HepG2 (cell line): Measurements from ENCODE around the gene PTCH1. TPM values are rescaled to one million over a fixed set of nuclear protein-coding genes. Genes with fewer than 3 reads are reported as not detected.

Source experiments
- ARNTL ChIP-seq: sonication (generic); formaldehyde crosslinking; IDR thresholded peaks from 2 replicates; pipeline ENCODE4 v1.4.0; 2020; ENCODE audit warnings: mild to moderate bottlenecking, missing genetic modification reagents
- ASH2L ChIP-seq: fragments of 300-600, 200-600 bp; sonication (generic); IDR thresholded peaks from 2 replicates; pipeline ENCODE4 v1.7.0; 2017; ENCODE audit warnings: low read depth, mild to moderate bottlenecking, moderate library complexity, mixed read lengths, low read length; ENCODE audit not compliant: insufficient read length
- ELF4 ChIP-seq: sonication (generic); formaldehyde crosslinking; IDR thresholded peaks from 2 replicates; pipeline ENCODE4 v1.5.0; 2020; ENCODE audit warnings: missing genetic modification reagents, mild to moderate bottlenecking, moderate library complexity, borderline replicate concordance
- EZH2 ChIP-seq: conservative IDR thresholded peaks from 2 replicates; pipeline ENCODE4 v1.6.1; 2012; ENCODE audit warnings: mild to moderate bottlenecking, low read depth, low read length, moderate library complexity
- FOXK1 ChIP-seq: sonication (generic); formaldehyde crosslinking; IDR thresholded peaks from 2 replicates; pipeline ENCODE4 v1.4.0; 2020; ENCODE audit warnings: low read depth, missing genetic modification reagents, borderline replicate concordance
- HHEX ChIP-seq: IDR thresholded peaks from 2 replicates; pipeline ENCODE4 v1.6.1; 2016; ENCODE audit warnings: control low read depth
- HMGXB3 ChIP-seq: sonication (generic); formaldehyde crosslinking; IDR thresholded peaks from 2 replicates; pipeline ENCODE4 v1.4.0; 2020; ENCODE audit warnings: missing genetic modification reagents, borderline replicate concordance
- HNRNPK ChIP-seq: fragments of 200-400 bp; formaldehyde crosslinking; IDR thresholded peaks from 2 replicates; pipeline ENCODE4 v1.6.1; 2018; ENCODE audit warnings: low read length, low read depth, moderate library complexity, mild to moderate bottlenecking; ENCODE audit not compliant: poor library complexity, severe bottlenecking
- HOXA7 ChIP-seq: sonication (generic); formaldehyde crosslinking; IDR thresholded peaks from 2 replicates; pipeline ENCODE4 v1.8.1; 2022; ENCODE audit warnings: mild to moderate bottlenecking, missing genetic modification reagents, moderate library complexity
- ISL2 ChIP-seq: sonication (generic); formaldehyde crosslinking; IDR thresholded peaks from 2 replicates; pipeline ENCODE4 v1.5.0; 2020; ENCODE audit warnings: missing genetic modification reagents
- SAP130 ChIP-seq: IDR thresholded peaks from 2 replicates; pipeline ENCODE4 v1.6.1; 2016; ENCODE audit warnings: low read depth
- SNAPC5 ChIP-seq: sonication (generic); formaldehyde crosslinking; IDR thresholded peaks from 2 replicates; pipeline ENCODE4 v1.8.1; 2023; ENCODE audit warnings: mild to moderate bottlenecking, missing genetic modification reagents, borderline replicate concordance
- SOX13 ChIP-seq, 3 experiments: fragments of 450-650 bp in 1 of 3; sonication (generic) in 1 of 3; formaldehyde crosslinking in 1 of 3; IDR thresholded peaks in 2 of 3; conservative IDR thresholded peaks in 1 of 3; 2 replicates each; pipeline versions ENCODE4 v1.5.0 to v1.6.1; 2016 to 2020; ENCODE audit warnings: antibody characterized with exemption in 1 of 3, mild to moderate bottlenecking in 1 of 3, missing compliant biosample characterization in 1 of 3, missing genetic modification reagents in 1 of 3, moderate library complexity in 1 of 3
- THAP11 ChIP-seq: IDR thresholded peaks from 2 replicates; pipeline ENCODE4 v1.6.1; 2016; ENCODE audit warnings: missing biosample characterization, missing genetic modification reagents
- ZNF136 ChIP-seq: sonication (generic); formaldehyde crosslinking; IDR thresholded peaks from 2 replicates; pipeline ENCODE4 v1.8.1; 2022; ENCODE audit warnings: low read depth, mild to moderate bottlenecking, moderate library complexity, missing genetic modification reagents
- ZNF331 ChIP-seq: sonication (generic); formaldehyde crosslinking; IDR thresholded peaks from 2 replicates; pipeline ENCODE4 v1.4.0; 2020; ENCODE audit warnings: missing genetic modification reagents
- polyA plus RNA-seq, 8 experiments: library from polyadenylated mRNA; depleted of rRNA in 3 of 8; stranded (reverse) in 7 of 8; unstranded in 1 of 8; fragments of >200 nt; fragmentation: Illumina TruSeq in 4 of 8; extraction: Trizol in 4 of 8; gene quantifications; 2 replicates each; pipeline versions ENCODE4 v1.2.1 to v1.2.3, GENCODE V29; 2011 to 2016; ENCODE audit warnings: low read depth in 4 of 8, missing spikeins in 1 of 8, mixed read lengths in 1 of 8; ENCODE audit not compliant: insufficient read depth in 1 of 8
- total RNA-seq, 5 experiments: library from RNA; depleted of rRNA; stranded (reverse); fragments of >200 nt; fragmentation: Illumina TruSeq; extraction: Trizol; gene quantifications; 2 replicates each; pipeline ENCODE4 v1.2.3, GENCODE V29; 2016; ENCODE audit warnings: low read depth in 1 of 5
- TF ChIP-seq, protein P1 (sequence below): IDR thresholded peaks from 2 replicates; pipeline ENCODE4 v1.6.1; 2016; ENCODE audit warnings: control low read depth
- TF ChIP-seq, protein P2 (sequence below): sonication (generic); IDR thresholded peaks from 2 replicates; pipeline ENCODE4 v1.6.1; 2016; ENCODE audit warnings: low read depth, borderline replicate concordance
- TF ChIP-seq, protein P3 (sequence below), 2 experiments: sonication (generic) in 1 of 2; formaldehyde crosslinking in 1 of 2; IDR thresholded peaks; 2 replicates each; pipeline versions ENCODE4 v1.5.1 to v1.6.1; 2011 to 2020; ENCODE audit warnings: borderline replicate concordance in 1 of 2, low read depth in 1 of 2, low read length in 1 of 2, mild to moderate bottlenecking in 1 of 2, missing genetic modification reagents in 1 of 2, moderate library complexity in 1 of 2

PTCH1 gene
- total and polyA plus RNA-seq, 2 of the 13 experiments (the other 11 are each of a cell fraction or from before 2014, with no cell fraction given) = 2.8 to 3.9 TPM

GRCh38 chr9:95516734-95517558, at the start of gene PTCH1 (continued):
- TF ChIP-seq, protein P1, sequence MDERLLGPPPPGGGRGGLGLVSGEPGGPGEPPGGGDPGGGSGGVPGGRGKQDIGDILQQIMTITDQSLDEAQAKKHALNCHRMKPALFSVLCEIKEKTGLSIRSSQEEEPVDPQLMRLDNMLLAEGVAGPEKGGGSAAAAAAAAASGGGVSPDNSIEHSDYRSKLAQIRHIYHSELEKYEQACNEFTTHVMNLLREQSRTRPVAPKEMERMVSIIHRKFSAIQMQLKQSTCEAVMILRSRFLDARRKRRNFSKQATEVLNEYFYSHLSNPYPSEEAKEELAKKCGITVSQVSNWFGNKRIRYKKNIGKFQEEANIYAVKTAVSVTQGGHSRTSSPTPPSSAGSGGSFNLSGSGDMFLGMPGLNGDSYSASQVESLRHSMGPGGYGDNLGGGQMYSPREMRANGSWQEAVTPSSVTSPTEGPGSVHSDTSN = no peak
- TF ChIP-seq HNRNPK = no peak
- TF ChIP-seq EZH2 = 0 out of 2 replicates have a peak, but pooled peaks have one; percentile 42
- TF ChIP-seq, protein P2, sequence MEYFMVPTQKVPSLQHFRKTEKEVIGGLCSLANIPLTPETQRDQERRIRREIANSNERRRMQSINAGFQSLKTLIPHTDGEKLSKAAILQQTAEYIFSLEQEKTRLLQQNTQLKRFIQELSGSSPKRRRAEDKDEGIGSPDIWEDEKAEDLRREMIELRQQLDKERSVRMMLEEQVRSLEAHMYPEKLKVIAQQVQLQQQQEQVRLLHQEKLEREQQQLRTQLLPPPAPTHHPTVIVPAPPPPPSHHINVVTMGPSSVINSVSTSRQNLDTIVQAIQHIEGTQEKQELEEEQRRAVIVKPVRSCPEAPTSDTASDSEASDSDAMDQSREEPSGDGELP = no peak
- TF ChIP-seq HHEX (CRISPR knock-in tag) = no peak
- TF ChIP-seq, protein P3, sequence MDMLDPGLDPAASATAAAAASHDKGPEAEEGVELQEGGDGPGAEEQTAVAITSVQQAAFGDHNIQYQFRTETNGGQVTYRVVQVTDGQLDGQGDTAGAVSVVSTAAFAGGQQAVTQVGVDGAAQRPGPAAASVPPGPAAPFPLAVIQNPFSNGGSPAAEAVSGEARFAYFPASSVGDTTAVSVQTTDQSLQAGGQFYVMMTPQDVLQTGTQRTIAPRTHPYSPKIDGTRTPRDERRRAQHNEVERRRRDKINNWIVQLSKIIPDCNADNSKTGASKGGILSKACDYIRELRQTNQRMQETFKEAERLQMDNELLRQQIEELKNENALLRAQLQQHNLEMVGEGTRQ (IDR thresholded peaks at IDR 0.05; ENCODE audit: low read depth, low read length) = peak; percentile 50
- TF ChIP-seq, protein P3 (CRISPR knock-in tag; IDR thresholded peaks at IDR 0.05; ENCODE audit: borderline replicate concordance) = no peak
- TF ChIP-seq SNAPC5 (CRISPR knock-in tag) = no peak
- no peak for TF ChIP-seq ELF4 (CRISPR knock-in tag)
- peak; percentile 24; the same call in 1 of the 2 replicates for TF ChIP-seq SAP130
- TF ChIP-seq THAP11 (CRISPR knock-in tag) = no peak
- TF ChIP-seq ASH2L = no peak
- TF ChIP-seq ZNF136 (CRISPR knock-in tag) = no peak
- no peak for TF ChIP-seq HOXA7
- TF ChIP-seq ARNTL (CRISPR knock-in tag) = no peak
- TF ChIP-seq ZNF331 (CRISPR knock-in tag) = no peak
- 0 out of 2 replicates have a peak, but pooled peaks have one; percentile 14 for TF ChIP-seq FOXK1 (CRISPR knock-in tag)
- TF ChIP-seq HMGXB3 (CRISPR knock-in tag) = no peak
- TF ChIP-seq ISL2 (CRISPR knock-in tag) = no peak
- no peak for TF ChIP-seq SOX13 (IDR thresholded peaks at IDR 0.05)
- no peak for TF ChIP-seq SOX13 (CRISPR knock-in tag; conservative IDR thresholded peaks at IDR 0.05 in 1 of 2, IDR thresholded peaks at IDR 0.05 in 1 of 2)
